ENCODE data around the gene NTHL1. TPM values are rescaled to one million over a fixed set of nuclear protein-coding genes. Genes with fewer than 3 reads are reported as not detected.

The NTHL1 gene
- total and polyA plus RNA-seq, 9 of the 15 experiments (the other 6 are each of a cell fraction or from before 2014, with no cell fraction given) = 1.1 to 58.8 (median 17.6) TPM

DNA sequence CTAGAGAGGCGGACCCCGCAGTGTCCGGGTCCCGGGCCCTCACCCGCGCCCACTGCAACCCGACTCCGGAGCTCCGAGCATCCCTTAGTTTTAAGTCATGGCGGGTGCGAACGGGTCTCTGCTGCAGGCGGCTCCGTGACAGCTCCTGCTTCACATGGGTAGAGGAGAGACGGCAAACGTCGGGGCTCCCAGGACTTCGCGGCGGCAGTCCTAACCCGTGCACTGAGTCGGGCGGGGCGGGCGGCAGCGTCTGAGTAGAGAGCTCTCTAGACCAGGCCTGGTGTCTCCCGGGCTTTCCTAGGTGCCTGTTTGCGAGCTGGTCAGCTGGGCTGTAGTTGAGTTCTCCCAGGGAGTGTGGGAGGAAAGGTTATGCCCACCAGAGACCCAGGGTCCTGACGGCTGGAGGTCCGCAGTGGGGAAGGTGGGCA lies 496 bp upstream of the NTHL1 start (continued):
- TF ChIP-seq RBFOX2 (IDR thresholded peaks at IDR 0.05; ENCODE audit: low read depth, low read length) (peak; percentile 51; the same call in 1 of the 2 replicates), ZNF584 (CRISPR knock-in tag; IDR thresholded peaks at IDR 0.05; ENCODE audit: low read depth) (0 out of 2 replicates have a peak, but pooled peaks have one; percentile 19), KLF1 (tag; IDR thresholded peaks at IDR 0.05) (0 out of 2 replicates have a peak, but pooled peaks have one; percentile 7), RBBP5 (IDR thresholded peaks at IDR 0.05; ENCODE audit: borderline replicate concordance, insufficient read depth, low read length, poor library complexity, severe bottlenecking) (peak; percentile 38), TAF9B (IDR thresholded peaks at IDR 0.05; ENCODE audit: partially characterized antibody) (no peak), KLF13 (tag; IDR thresholded peaks at IDR 0.05; ENCODE audit: borderline replicate concordance, low read depth) (no peak), ZNF143 (CRISPR knock-in tag; IDR thresholded peaks at IDR 0.05) (no peak), ZNF668 (CRISPR knock-in tag; IDR thresholded peaks at IDR 0.05) (no peak), FOS (IDR thresholded peaks at IDR 0.05; ENCODE audit: extremely low read depth, insufficient read length) (no peak), FOXJ2 (tag; IDR thresholded peaks at IDR 0.05) (0 out of 2 replicates have a peak, but pooled peaks have one; percentile 1), PURB (CRISPR knock-in tag; IDR thresholded peaks at IDR 0.05; ENCODE audit: low read depth) (no peak), HDAC1 (IDR thresholded peaks at IDR 0.05) (no peak; a peak in 1 of 4 replicates), NR4A1 (CRISPR knock-in tag; IDR thresholded peaks at IDR 0.05) (no peak), NR4A1 (tag; IDR thresholded peaks at IDR 0.05) (no peak), MCM7 (IDR thresholded peaks at IDR 0.05) (no peak)
- TF ChIP-seq, protein P1, sequence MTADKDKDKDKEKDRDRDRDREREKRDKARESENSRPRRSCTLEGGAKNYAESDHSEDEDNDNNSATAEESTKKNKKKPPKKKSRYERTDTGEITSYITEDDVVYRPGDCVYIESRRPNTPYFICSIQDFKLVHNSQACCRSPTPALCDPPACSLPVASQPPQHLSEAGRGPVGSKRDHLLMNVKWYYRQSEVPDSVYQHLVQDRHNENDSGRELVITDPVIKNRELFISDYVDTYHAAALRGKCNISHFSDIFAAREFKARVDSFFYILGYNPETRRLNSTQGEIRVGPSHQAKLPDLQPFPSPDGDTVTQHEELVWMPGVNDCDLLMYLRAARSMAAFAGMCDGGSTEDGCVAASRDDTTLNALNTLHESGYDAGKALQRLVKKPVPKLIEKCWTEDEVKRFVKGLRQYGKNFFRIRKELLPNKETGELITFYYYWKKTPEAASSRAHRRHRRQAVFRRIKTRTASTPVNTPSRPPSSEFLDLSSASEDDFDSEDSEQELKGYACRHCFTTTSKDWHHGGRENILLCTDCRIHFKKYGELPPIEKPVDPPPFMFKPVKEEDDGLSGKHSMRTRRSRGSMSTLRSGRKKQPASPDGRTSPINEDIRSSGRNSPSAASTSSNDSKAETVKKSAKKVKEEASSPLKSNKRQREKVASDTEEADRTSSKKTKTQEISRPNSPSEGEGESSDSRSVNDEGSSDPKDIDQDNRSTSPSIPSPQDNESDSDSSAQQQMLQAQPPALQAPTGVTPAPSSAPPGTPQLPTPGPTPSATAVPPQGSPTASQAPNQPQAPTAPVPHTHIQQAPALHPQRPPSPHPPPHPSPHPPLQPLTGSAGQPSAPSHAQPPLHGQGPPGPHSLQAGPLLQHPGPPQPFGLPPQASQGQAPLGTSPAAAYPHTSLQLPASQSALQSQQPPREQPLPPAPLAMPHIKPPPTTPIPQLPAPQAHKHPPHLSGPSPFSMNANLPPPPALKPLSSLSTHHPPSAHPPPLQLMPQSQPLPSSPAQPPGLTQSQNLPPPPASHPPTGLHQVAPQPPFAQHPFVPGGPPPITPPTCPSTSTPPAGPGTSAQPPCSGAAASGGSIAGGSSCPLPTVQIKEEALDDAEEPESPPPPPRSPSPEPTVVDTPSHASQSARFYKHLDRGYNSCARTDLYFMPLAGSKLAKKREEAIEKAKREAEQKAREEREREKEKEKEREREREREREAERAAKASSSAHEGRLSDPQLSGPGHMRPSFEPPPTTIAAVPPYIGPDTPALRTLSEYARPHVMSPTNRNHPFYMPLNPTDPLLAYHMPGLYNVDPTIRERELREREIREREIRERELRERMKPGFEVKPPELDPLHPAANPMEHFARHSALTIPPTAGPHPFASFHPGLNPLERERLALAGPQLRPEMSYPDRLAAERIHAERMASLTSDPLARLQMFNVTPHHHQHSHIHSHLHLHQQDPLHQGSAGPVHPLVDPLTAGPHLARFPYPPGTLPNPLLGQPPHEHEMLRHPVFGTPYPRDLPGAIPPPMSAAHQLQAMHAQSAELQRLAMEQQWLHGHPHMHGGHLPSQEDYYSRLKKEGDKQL (CRISPR knock-in tag; IDR thresholded peaks at IDR 0.05; ENCODE audit: borderline replicate concordance) = no peak
- TF ChIP-seq, protein P2, sequence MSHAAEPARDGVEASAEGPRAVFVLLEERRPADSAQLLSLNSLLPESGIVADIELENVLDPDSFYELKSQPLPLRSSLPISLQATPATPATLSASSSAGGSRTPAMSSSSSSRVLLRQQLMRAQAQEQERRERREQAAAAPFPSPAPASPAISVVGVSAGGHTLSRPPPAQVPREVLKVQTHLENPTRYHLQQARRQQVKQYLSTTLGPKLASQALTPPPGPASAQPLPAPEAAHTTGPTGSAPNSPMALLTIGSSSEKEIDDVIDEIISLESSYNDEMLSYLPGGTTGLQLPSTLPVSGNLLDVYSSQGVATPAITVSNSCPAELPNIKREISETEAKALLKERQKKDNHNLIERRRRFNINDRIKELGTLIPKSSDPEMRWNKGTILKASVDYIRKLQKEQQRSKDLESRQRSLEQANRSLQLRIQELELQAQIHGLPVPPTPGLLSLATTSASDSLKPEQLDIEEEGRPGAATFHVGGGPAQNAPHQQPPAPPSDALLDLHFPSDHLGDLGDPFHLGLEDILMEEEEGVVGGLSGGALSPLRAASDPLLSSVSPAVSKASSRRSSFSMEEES (CRISPR knock-in tag; IDR thresholded peaks at IDR 0.05) = no peak
- TF ChIP-seq, protein P3, sequence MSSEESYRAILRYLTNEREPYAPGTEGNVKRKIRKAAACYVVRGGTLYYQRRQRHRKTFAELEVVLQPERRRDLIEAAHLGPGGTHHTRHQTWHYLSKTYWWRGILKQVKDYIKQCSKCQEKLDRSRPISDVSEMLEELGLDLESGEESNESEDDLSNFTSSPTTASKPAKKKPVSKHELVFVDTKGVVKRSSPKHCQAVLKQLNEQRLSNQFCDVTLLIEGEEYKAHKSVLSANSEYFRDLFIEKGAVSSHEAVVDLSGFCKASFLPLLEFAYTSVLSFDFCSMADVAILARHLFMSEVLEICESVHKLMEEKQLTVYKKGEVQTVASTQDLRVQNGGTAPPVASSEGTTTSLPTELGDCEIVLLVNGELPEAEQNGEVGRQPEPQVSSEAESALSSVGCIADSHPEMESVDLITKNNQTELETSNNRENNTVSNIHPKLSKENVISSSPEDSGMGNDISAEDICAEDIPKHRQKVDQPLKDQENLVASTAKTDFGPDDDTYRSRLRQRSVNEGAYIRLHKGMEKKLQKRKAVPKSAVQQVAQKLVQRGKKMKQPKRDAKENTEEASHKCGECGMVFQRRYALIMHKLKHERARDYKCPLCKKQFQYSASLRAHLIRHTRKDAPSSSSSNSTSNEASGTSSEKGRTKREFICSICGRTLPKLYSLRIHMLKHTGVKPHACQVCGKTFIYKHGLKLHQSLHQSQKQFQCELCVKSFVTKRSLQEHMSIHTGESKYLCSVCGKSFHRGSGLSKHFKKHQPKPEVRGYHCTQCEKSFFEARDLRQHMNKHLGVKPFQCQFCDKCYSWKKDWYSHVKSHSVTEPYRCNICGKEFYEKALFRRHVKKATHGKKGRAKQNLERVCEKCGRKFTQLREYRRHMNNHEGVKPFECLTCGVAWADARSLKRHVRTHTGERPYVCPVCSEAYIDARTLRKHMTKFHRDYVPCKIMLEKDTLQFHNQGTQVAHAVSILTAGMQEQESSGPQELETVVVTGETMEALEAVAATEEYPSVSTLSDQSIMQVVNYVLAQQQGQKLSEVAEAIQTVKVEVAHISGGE (CRISPR knock-in tag; IDR thresholded peaks at IDR 0.05) = peak in 1 of 3 experiments; percentile 58; a peak in 1 of 6 replicates

Measured in K562 (cell line).